HG03558 (cell line): Measurements from ENCODE around the gene MYCBP2.
"Not testable (repeated sequence)": the region's sequence is repeated elsewhere in the genome, so short reads cannot be mapped to it uniquely, and the experiment has no call there.

ENCODE experiments used
- ATAC-seq: cut with Tn5 transposase; IDR thresholded peaks from one replicate; pipeline ENCODE4 v1.9.1; 2021; ENCODE audit warnings: moderate number of reproducible peaks; ENCODE audit not compliant: unreplicated experiment; ENCODE audit errors: extremely low read depth

Gene MYCBP2

GRCh38 chr13:77009719-77010118 lies 317.2 kb downstream of the MYCBP2 start:
- not testable (repeated sequence) for ATAC-seq

GRCh38 chr13:77009011-77009410 lies 317.9 kb downstream of the MYCBP2 start:
- ATAC-seq: peak; percentile 51

- not testable (repeated sequence) for ATAC-seq
These were observed 318.6 kb downstream of the MYCBP2 start for GRCh38 chr13:77008337-77008736.

GRCh38 chr13:77002590-77003190 lies 324.2 kb downstream of the MYCBP2 start:
- no peak for ATAC-seq

GRCh38 chr13:77001963-77002587 lies 324.8 kb downstream of the MYCBP2 start:
- no peak for ATAC-seq

GRCh38 chr13:77001540-77001939 lies 325.4 kb downstream of the MYCBP2 start:
- ATAC-seq: no peak

GRCh38 chr13:77000475-77000874 lies 326.4 kb downstream of the MYCBP2 start:
- no peak for ATAC-seq
